ENCODE measurements around the gene CLEC4M.
"Not testable (repeated sequence)": the region's sequence is repeated elsewhere in the genome, so short reads cannot be mapped to it uniquely, and the experiment has no call there.

The CLEC4M gene

GRCh38 chr19:7801020-7801570 lies 38.1 kb downstream of the CLEC4M start:
- DNase-seq (ENCODE audit: low read depth), result no peak
- TF ChIP-seq CTCF (IDR thresholded peaks at IDR 0.05; ENCODE audit: low read length, missing control alignments), result no peak
- H3K4me3 ChIP-seq (replicated peaks; ENCODE audit: low read depth, low read length), result no peak overlapping the region

GRCh38 chr19:7806234-7806633 lies 43.2 kb downstream of the CLEC4M start:
- no peak for TF ChIP-seq CTCF (IDR thresholded peaks at IDR 0.05; ENCODE audit: low read length, missing control alignments)
- no peak overlapping the region for H3K4me3 ChIP-seq (replicated peaks; ENCODE audit: low read depth, low read length)
- no peak for DNase-seq (ENCODE audit: low read depth)

- no peak for TF ChIP-seq CTCF (IDR thresholded peaks at IDR 0.05; ENCODE audit: low read length, missing control alignments)
- DNase-seq (ENCODE audit: low read depth), result no peak
These were observed 43.8 kb downstream of the CLEC4M start for GRCh38 chr19:7806876-7807275.

GRCh38 chr19:7808108-7808507 lies 45.1 kb downstream of the CLEC4M start:
- no peak for DNase-seq (ENCODE audit: low read depth)
- TF ChIP-seq CTCF (IDR thresholded peaks at IDR 0.05; ENCODE audit: low read length, missing control alignments), result no peak
- no peak overlapping the region for H3K4me3 ChIP-seq (replicated peaks; ENCODE audit: low read depth, low read length)

More at GRCh38 chr19:7806876-7807275, 43.8 kb downstream of the CLEC4M start:
- no peak overlapping the region for H3K4me3 ChIP-seq (replicated peaks; ENCODE audit: low read depth, low read length)

- TF ChIP-seq CTCF (IDR thresholded peaks at IDR 0.05; ENCODE audit: low read length, missing control alignments), result no peak
- no peak overlapping the region for H3K4me3 ChIP-seq (replicated peaks; ENCODE audit: low read depth, low read length)
- DNase-seq (ENCODE audit: low read depth), result no peak
These were observed 48.9 kb downstream of the CLEC4M start for GRCh38 chr19:7811989-7812388.

- DNase-seq (ENCODE audit: low read depth), result no peak
- TF ChIP-seq CTCF (IDR thresholded peaks at IDR 0.05; ENCODE audit: low read length, missing control alignments), result no peak
- no peak overlapping the region for H3K4me3 ChIP-seq (replicated peaks; ENCODE audit: low read depth, low read length)
These were observed 52.3 kb downstream of the CLEC4M start for GRCh38 chr19:7815325-7815724.

GRCh38 chr19:7816040-7816439 lies 53.0 kb downstream of the CLEC4M start:
- not testable (repeated sequence) for DNase-seq (ENCODE audit: low read depth); H3K4me3 ChIP-seq (replicated peaks; ENCODE audit: low read depth, low read length)

Measured in fibroblast of pulmonary artery (primary cell).